ENCODE data around the gene COPG1. TPM values are rescaled to one million over a fixed set of nuclear protein-coding genes. Genes with fewer than 3 reads are reported as not detected.

COPG1 gene
- total and polyA plus RNA-seq, 10 of the 15 experiments (the other 5 are each of a cell fraction or from before 2014, with no cell fraction given), result 54.8 to 143 (median 91.2) TPM

DNA sequence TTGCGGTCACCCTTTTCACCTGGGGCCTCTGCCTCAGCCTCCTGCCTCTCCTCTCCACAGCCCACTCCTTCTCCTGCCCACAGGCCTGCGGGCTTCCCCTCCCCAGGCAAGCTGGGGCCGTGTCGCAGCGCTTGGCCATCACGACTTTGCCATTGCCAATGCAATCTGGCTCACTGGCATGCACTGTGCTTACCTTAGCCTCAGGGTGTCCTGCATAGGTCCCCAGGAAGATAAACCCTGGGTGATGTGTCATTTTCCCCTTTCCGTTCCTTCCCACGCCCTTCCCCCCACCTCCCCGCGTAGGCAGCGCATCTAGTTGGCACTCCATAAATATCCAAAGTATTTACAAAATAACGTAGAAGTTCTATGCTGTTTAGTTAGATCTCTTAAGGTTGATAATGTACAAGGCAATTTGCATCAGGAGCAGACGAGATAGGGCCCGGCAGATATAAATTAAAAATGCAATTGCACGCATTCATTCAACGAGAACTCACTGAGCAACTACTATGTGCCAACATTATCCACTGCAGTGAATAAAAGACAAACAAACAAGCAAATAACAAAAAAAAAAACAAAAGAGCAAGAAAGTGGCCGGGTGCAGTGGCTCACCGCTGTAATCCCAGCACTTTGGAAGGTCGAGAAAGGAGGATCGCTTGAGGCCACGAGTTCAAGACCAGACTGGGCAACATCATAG, 973 bp upstream of the COPG1 start (continued):
- TF ChIP-seq SMARCA5 (IDR thresholded peaks at IDR 0.05), result no peak
- TF ChIP-seq IKZF2 (IDR thresholded peaks at IDR 0.05), result no peak
- TF ChIP-seq ZNF384 (IDR thresholded peaks at IDR 0.05; ENCODE audit: borderline replicate concordance, low read depth, low read length), result no peak

DNA sequence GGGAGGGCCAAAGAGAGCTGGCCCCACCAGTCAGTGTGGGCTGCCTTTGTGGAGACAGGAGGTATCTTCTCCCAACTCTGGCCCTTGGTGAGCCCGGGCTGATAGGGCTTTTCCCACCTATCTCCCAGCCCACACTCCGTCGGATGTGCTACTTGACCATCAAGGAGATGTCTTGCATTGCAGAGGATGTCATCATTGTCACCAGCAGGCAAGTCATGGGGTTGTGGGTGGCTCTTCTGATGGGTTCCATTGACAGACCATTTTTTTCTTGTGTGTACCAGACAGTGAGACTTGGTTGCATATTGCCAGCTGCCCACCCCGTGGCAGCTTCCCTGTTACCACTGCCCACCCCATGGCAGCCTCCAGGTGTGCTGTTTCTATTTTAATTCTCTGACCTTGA, 3.3 kb downstream of the COPG1 start:
- H3K27me3 ChIP-seq (replicated peaks in 1 of 2; ENCODE audit: control insufficient read depth in 2 of 2, insufficient read depth in 2 of 2, low read length in 1 of 2), result no peaks in the 10 kb centered on the region
- no TSS peak for BruUV-seq (replicated peaks)
- ChIA-PET POLR2A (interaction anchor here (0.6 to 2.0 kb wide), 6 partner anchors 12 to 64 kb away, joined by 3 to 4 read pairs (median 4); a partner anchor contains a TSS), CTCF (interaction anchor here (1.4 kb wide), 1 partner anchor 71 kb away, joined by 4 read pairs; no protein-coding TSS in a partner anchor), SMC1A (ENCODE audit: uncharacterized antibody, unreplicated experiment) (interaction anchor here (1.0 to 2.5 kb wide), 3 partner anchors 8 to 282 kb away, joined by 3 to 15 read pairs (median 3); a partner anchor contains a TSS), RAD21 (ENCODE audit: unreplicated experiment) (no interaction called here)
- TF ChIP-seq SMARCA5 (IDR thresholded peaks at IDR 0.05) (no peak), ZNF207 (IDR thresholded peaks at IDR 0.05; ENCODE audit: borderline replicate concordance) (no peak), RAD51 (IDR thresholded peaks at IDR 0.05) (no peak), RBBP5 (conservative IDR thresholded peaks at IDR 0.05) (no peak), PAX8 (IDR thresholded peaks at IDR 0.05) (no peak), ZNF274 (IDR thresholded peaks at IDR 0.05; ENCODE audit: insufficient read depth, insufficient read length) (no peak)
- TF ChIP-seq, protein P1, sequence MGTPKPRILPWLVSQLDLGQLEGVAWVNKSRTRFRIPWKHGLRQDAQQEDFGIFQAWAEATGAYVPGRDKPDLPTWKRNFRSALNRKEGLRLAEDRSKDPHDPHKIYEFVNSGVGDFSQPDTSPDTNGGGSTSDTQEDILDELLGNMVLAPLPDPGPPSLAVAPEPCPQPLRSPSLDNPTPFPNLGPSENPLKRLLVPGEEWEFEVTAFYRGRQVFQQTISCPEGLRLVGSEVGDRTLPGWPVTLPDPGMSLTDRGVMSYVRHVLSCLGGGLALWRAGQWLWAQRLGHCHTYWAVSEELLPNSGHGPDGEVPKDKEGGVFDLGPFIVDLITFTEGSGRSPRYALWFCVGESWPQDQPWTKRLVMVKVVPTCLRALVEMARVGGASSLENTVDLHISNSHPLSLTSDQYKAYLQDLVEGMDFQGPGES (IDR thresholded peaks at IDR 0.05), result no peak
- H3K9ac ChIP-seq (ENCODE audit: control insufficient read depth, insufficient read depth, low read length), result no peak overlapping the region
- FAIRE-seq, result no peak
- intact Hi-C loops (cut with micrococcal nuclease; ENCODE audit: unreplicated experiment) (no loop called here), in situ Hi-C loops (cut with MboI) (no loop called here)
- H4K20me1 ChIP-seq (ENCODE audit: control insufficient read depth, insufficient read depth), result no peaks in the 10 kb centered on the region
- H3K4me2 ChIP-seq (ENCODE audit: control insufficient read depth, insufficient read depth), result no peak overlapping the region
- H3K79me2 ChIP-seq (ENCODE audit: control insufficient read depth, insufficient read depth, low read length), result peaks cover 27% of the 10 kb centered on the region
- ATAC-seq, result no peak
- no peak overlapping the region for H2AFZ ChIP-seq (ENCODE audit: control insufficient read depth, low read depth, low read length)
- H3K9me3 ChIP-seq (replicated peaks; ENCODE audit: control insufficient read depth, insufficient read depth, low read length), result no peaks in the 10 kb centered on the region
- 95% methylated on average over 4 of the region's 4 CpGs for WGBS (ENCODE audit: insufficient coverage, insufficient replicate concordance, low lambda C conversion rate, missing lambda C conversion rate)
- H3K4me3 ChIP-seq, result no peak overlapping the region
- no peak overlapping the region for H3K27ac ChIP-seq (ENCODE audit: control insufficient read depth, insufficient read depth)
- H3K36me3 ChIP-seq (ENCODE audit: control insufficient read depth in 2 of 2, insufficient read depth in 2 of 2, low read length in 1 of 2), result peaks cover 20 to 39% of the 10 kb centered on the region in 2 experiments
- peaks cover 8% of the 10 kb centered on the region for H3K4me1 ChIP-seq (ENCODE audit: control insufficient read depth, insufficient read depth, low read length)
- no peak for DNase-seq (ENCODE audit: low read depth, low spot score)
